Stimulated activated CD4-positive, alpha-beta T cell treated with anti-CD3 and anti-CD28 coated beads, Interleukin-15, amount 100 ng/mL, for 1 hour (primary cell): ENCODE results near the gene SLC24A3.

Experiments
- DNase-seq, 2 donors: peaks; one replicate each; pipeline ENCODE4 v3.0.0-alpha.2; 2020; ENCODE audit warnings: low read depth in 1 of 2, low spot score in 1 of 2

The SLC24A3 gene

GRCh38 chr20:19451231-19451922, 238.9 kb downstream of the SLC24A3 start:
- DNase-seq = no peak

- DNase-seq = no peak
These were observed 239.5 kb downstream of the SLC24A3 start for GRCh38 chr20:19451923-19452295.

- no peak for DNase-seq
These were observed 241.0 kb downstream of the SLC24A3 start for GRCh38 chr20:19453410-19453809.

GRCh38 chr20:19453862-19454261, 241.4 kb downstream of the SLC24A3 start:
- DNase-seq = no peak

- no peak for DNase-seq
These were observed 244.4 kb downstream of the SLC24A3 start for GRCh38 chr20:19456595-19457395.

- no peak for DNase-seq
These were observed 245.2 kb downstream of the SLC24A3 start for GRCh38 chr20:19457611-19458010.

GRCh38 chr20:19460386-19460785, 247.9 kb downstream of the SLC24A3 start:
- DNase-seq = no peak

- DNase-seq = no peak
These were observed 250.0 kb downstream of the SLC24A3 start for GRCh38 chr20:19462491-19462890.

GRCh38 chr20:19463597-19463996, 251.2 kb downstream of the SLC24A3 start:
- DNase-seq = no peak

- DNase-seq = no peak
These were observed 253.1 kb downstream of the SLC24A3 start for GRCh38 chr20:19465536-19465935.

GRCh38 chr20:19466206-19466928, 253.9 kb downstream of the SLC24A3 start:
- no peak for DNase-seq

- no peak for DNase-seq
These were observed 260.9 kb downstream of the SLC24A3 start for GRCh38 chr20:19473216-19473921.

GRCh38 chr20:19473922-19474286, 261.5 kb downstream of the SLC24A3 start:
- DNase-seq = no peak

- no peak for DNase-seq
These were observed 266.0 kb downstream of the SLC24A3 start for GRCh38 chr20:19478320-19478895.

- no peak for DNase-seq
These were observed 270.3 kb downstream of the SLC24A3 start for GRCh38 chr20:19482726-19483125.

- no peak for DNase-seq
These were observed 270.9 kb downstream of the SLC24A3 start for GRCh38 chr20:19483309-19483708.

- DNase-seq = no peak
These were observed 274.0 kb downstream of the SLC24A3 start for GRCh38 chr20:19486446-19486845.

- no peak for DNase-seq
These were observed 275.0 kb downstream of the SLC24A3 start for GRCh38 chr20:19487420-19487819.

GRCh38 chr20:19491241-19491640, 278.8 kb downstream of the SLC24A3 start:
- DNase-seq = no peak

GRCh38 chr20:19492116-19492515, 279.7 kb downstream of the SLC24A3 start:
- DNase-seq = no peak

- DNase-seq = no peak
These were observed 280.4 kb downstream of the SLC24A3 start for GRCh38 chr20:19492687-19493336.
